Heart right ventricle (tissue), 16 donors: Measurements from ENCODE around the gene EPS8. TPM values are rescaled to one million over a fixed set of nuclear protein-coding genes. Genes with fewer than 3 reads are reported as not detected.

Experiments
- ATAC-seq, 8 donors: fragments of 200-7000 bp; cut with Tn5 transposase; one replicate each; pipeline ENCODE4 v1.9.1; 2020; ENCODE audit warnings: mild to moderate bottlenecking in 8 of 8, moderate library complexity in 8 of 8, moderate number of reproducible peaks in 1 of 8
- DNase-seq, 2 donors: peaks; one replicate each; pipeline ENCODE4 v3.0.0-alpha.2; 2020
- H3K27ac ChIP-seq, 10 donors: fragments of 200-600 bp; sonication (generic) in 2 of 10; one replicate each; pipeline versions ENCODE4 v1.5.0 to v1.8.0; 2020 to 2022; ENCODE audit warnings: mild to moderate bottlenecking in 3 of 10
- H3K27me3 ChIP-seq, 7 donors: fragments of 200-600 bp; one replicate each; pipeline ENCODE4 v1.8.0; 2021 to 2022; ENCODE audit warnings: mild to moderate bottlenecking in 2 of 7
- H3K36me3 ChIP-seq, 9 donors: fragments of 200-600 bp; sonication (generic) in 1 of 9; one replicate each; pipeline versions ENCODE4 v1.5.0 to v1.8.0; 2020 to 2022; ENCODE audit warnings: mild to moderate bottlenecking in 2 of 9
- H3K4me1 ChIP-seq, 9 donors: fragments of 200-600 bp; sonication (generic) in 1 of 9; one replicate each; pipeline versions ENCODE4 v1.5.0 to v1.8.0; 2020 to 2022; ENCODE audit warnings: mild to moderate bottlenecking in 4 of 9
- H3K4me3 ChIP-seq, 10 donors: fragments of 200-600 bp; sonication (generic) in 2 of 10; one replicate each; pipeline versions ENCODE4 v1.5.0 to v1.8.0; 2020 to 2022; ENCODE audit warnings: mild to moderate bottlenecking in 7 of 10, moderate library complexity in 2 of 10
- H3K9me3 ChIP-seq, 11 donors: fragments of 200-600 bp in 10 of 11; sonication (generic) in 2 of 11; one replicate each; pipeline versions ENCODE4 v1.5.0 to v1.8.0; 2013 to 2022; ENCODE audit warnings: mild to moderate bottlenecking in 2 of 11, control low read depth in 1 of 11, moderate library complexity in 1 of 11
- WGBS, 2 donors: extraction: QIAGEN DNeasy Blood & Tissue Kit; methylation state at CpG; one replicate each; pipeline ENCODE4 v1.1.7; 2013; ENCODE audit warnings: inconsistent platforms in 1 of 2; 5-methylcytosine and 5-hydroxymethylcytosine counted together
- intact Hi-C, 10 donors: fragments of 100-400 bp; cut with DNase I; formaldehyde crosslinking; loops; one replicate each; pipeline versions ENCODE4 v1.11.1 to v1.14.2; 2022
- polyA plus RNA-seq, 2 donors: library from polyadenylated mRNA; stranded (reverse); fragments of 200-250 nt; gene quantifications; one replicate each; pipeline ENCODE4 v1.2.3, GENCODE V29; 2013
- total RNA-seq, 10 donors: library from RNA; stranded (reverse); fragmentation: NEBNext Ultra II Directional in 3 of 10; extraction: Animal tissue kit (Norgen Biotek cat#: 25700) in 3 of 10; gene quantifications; one replicate each; pipeline versions ENCODE4 v1.2.1 to v1.2.4, GENCODE V29; 2021 to 2023
- TF ChIP-seq, protein P1 (sequence below), 9 donors: fragments of 200-600 bp; sonication (generic) in 2 of 9; IDR thresholded peaks; one replicate each; pipeline versions ENCODE4 v1.5.0 to v1.8.0; 2021 to 2022; ENCODE audit warnings: antibody characterized with exemption in 9 of 9, mild to moderate bottlenecking in 5 of 9, moderate library complexity in 1 of 9
- donor health status: Arrhythmogenic right ventricular cardiomyopathy.
- donor health status: ischemic (EF 13 %, LVEDD 7.1; RV severe dilation, severe dysfunction).
- donor health status: healthy with polysubstance abuse.
- donor health status: DM: no; HTN: yes; CAD: no.
- donor health status: DM: no; HTN: no; CAD: no.
- donor health status: ischemic (EF 25% LVEDD 6.9; RV normal size, moderate dysfunction).
- donor health status: ischemic (EF 25% LVEDD 5.7; RV mildly dilated, moderate dysfunction).
- donor health status: healthy.
- donor health status: DM: yes; HTN: yes; CAD: no.
- donor health status: Ischemic cardiomyopathy.
- donor health status: ischemic (EF 35%, LVEDD 5.7; RV mildly dilated, moderate dysfunction).
- donor health status: nonischemic (EF 11% LVEDD 7.7; RV severe dilation, severe dysfunction).
- donor health status: DM: yes; HTN: yes; CAD: no.
- donor health status: PGD.
- donor health status: ischemic (EF 29% LVEDD 5.4; RV normal size, mild dysfunction).
- donor health status: nonischemic (EF 23%, LVEDD 6.1; RV moderate dilation, normal function).

EPS8 gene
- total and polyA plus RNA-seq, 12 donors: 7.7 to 38.6 (median 15.7) TPM

DNA sequence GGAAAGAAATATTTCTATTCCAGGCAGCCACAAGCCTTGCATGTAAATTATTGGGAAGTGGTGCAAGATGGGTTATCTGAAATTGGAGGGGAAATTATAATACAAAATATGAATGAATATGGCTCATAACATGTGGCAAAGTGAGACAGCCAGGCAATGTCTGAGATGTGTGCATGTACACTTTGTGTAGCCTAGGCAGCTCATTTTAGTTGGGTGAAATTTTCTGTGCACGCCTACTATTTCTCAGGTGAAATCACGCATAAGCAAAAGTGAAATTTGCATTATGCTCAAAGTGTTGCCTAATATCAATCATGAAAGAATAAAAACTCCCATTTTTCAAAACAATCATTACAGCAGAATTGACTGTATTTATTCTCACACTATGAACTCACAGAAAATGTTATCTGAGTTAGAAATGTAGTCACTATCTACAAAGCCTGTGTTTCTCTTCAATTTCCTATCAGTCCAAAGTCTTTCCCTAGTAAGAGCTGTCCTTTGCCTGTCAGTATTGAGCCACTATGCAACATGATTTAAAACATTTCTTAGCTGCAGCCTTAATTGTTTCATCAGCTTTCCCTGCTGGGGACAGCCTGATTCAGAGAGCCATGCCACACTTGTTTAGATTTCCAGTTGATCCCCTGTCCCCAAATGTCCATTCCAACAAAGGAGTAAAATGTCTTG lies 80.7 kb downstream of the EPS8 start:
- Histone ChIP-seq H3K9me3 (no peaks in the 10 kb centered on the region), H3K27me3 (no peaks in the 10 kb centered on the region), H3K27ac (no peak overlapping the region), H3K4me1 (peaks cover 0 to 80% (median 27%) of the 10 kb centered on the region in 9 donors), H3K36me3 (no peaks in the 10 kb centered on the region), H3K4me3 (no peak overlapping the region)
- 97 to 100% methylated on average over 2 of the region's 2 CpGs for WGBS, 2 donors
- intact Hi-C loops: no loop called here
- DNase-seq (no peak), ATAC-seq (no peak)
- TF ChIP-seq, protein P1, sequence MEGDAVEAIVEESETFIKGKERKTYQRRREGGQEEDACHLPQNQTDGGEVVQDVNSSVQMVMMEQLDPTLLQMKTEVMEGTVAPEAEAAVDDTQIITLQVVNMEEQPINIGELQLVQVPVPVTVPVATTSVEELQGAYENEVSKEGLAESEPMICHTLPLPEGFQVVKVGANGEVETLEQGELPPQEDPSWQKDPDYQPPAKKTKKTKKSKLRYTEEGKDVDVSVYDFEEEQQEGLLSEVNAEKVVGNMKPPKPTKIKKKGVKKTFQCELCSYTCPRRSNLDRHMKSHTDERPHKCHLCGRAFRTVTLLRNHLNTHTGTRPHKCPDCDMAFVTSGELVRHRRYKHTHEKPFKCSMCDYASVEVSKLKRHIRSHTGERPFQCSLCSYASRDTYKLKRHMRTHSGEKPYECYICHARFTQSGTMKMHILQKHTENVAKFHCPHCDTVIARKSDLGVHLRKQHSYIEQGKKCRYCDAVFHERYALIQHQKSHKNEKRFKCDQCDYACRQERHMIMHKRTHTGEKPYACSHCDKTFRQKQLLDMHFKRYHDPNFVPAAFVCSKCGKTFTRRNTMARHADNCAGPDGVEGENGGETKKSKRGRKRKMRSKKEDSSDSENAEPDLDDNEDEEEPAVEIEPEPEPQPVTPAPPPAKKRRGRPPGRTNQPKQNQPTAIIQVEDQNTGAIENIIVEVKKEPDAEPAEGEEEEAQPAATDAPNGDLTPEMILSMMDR (IDR thresholded peaks at IDR 0.05): no peak

DNA sequence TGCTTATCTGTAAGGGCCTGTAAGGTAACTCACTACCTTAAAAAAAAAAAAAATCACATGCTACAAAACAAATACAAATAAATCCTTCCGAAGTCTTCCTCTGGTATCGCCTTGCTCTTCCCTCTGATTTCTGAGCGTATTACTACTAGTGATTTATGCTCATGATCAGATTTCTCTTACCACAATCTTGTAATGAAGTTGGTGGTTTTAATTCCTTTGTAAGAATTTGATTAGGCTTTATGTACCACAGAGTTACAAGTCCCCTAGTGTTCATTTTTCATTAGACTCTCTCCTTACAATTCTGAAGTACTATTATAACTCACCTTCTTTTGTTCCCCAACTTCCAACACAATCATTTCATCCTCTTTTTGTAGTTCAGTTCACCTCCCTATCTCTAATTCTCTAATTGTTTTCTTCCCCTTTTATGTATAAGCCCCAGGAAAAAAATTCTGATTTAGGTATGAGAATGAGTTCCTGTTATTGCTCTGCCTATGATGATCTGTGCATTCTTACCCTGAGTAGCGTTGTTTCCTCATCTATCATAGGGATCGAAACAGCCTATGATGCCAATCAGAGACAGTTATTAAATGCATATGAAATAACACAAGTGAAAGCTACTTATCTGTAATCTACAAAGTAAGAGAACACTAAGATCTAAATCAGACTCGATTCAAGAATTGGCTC lies 81.5 kb downstream of the EPS8 start:
- TF ChIP-seq, protein P1 (IDR thresholded peaks at IDR 0.05): no peak
- 91 to 94% methylated on average over 6 of the region's 6 CpGs for WGBS, 2 donors
- H3K4me1 ChIP-seq: peaks cover 0 to 81% (median 23%) of the 10 kb centered on the region in 9 donors
- H3K4me3 ChIP-seq: no peak overlapping the region
- DNase-seq (no peak), ATAC-seq (no peak)
- no peaks in the 10 kb centered on the region for H3K9me3 ChIP-seq
- no peaks in the 10 kb centered on the region for H3K36me3 ChIP-seq
- H3K27ac ChIP-seq: no peak overlapping the region
- intact Hi-C loops: no loop called here
- no peaks in the 10 kb centered on the region for H3K27me3 ChIP-seq

DNA sequence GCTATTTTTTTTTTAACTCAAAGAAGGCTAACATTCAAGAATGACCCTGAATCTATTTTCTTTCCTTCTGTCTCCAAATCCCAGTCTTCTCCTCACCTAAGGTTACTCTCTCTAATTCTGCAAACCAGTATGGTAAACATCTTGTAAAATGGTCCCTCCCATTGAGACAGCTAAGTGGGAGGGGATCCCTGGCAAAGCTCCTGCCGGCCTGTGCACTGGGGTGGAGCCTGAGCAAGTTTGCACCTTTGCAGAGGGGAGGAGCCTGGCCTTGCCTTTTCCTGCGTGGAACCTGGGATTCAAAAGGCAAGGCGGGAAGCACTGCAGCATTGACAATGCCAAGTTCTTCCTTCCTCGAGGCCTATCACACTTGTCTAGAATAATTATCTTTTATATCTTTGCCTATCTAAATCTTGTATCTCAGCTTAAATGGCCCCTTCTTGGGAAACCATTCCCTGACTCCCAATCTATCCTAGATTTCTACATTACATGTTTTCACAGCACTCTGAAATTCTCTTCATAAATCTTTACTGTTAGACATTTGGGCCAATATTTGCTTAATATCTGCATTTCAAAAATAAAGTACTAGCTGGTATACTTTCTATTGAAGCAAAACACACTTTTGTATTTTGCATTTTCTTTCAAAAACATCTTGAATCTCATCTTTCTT lies 83.0 kb downstream of the EPS8 start:
- Histone ChIP-seq H3K4me3 (no peak overlapping the region), H3K4me1 (peaks cover 0 to 81% (median 28%) of the 10 kb centered on the region in 9 donors), H3K27me3 (no peaks in the 10 kb centered on the region), H3K27ac (peak overlapping the region in 1 of 10 donors; percentile 26), H3K36me3 (no peaks in the 10 kb centered on the region), H3K9me3 (no peaks in the 10 kb centered on the region)
- WGBS, 2 donors: 76 to 79% methylated on average over 4 of the region's 4 CpGs
- DNase-seq (no peak), ATAC-seq (no peak)
- TF ChIP-seq, protein P1 (IDR thresholded peaks at IDR 0.05): no peak
- intact Hi-C loops: no loop called here

DNA sequence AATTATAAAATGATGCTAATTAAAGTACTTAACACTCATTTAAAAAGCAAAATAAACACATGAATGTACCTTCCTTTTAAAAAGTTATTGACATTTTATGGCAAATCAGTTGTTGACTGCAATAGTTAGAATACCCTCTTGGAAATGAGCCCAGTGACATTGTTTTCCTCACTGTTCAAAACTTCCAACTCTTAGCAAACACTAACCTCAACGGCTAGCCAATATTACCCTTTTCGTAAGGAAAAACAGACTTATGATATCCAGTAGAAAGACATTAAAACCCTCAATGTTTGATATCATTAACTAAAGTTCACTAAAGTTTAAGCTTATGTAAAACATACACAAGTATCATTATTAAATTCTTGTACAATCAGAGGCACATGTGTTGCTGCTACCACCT lies 83.6 kb downstream of the EPS8 start:
- intact Hi-C loops: no loop called here
- TF ChIP-seq, protein P1 (IDR thresholded peaks at IDR 0.05): no peak
- Histone ChIP-seq H3K4me1 (peaks cover 0 to 83% (median 34%) of the 10 kb centered on the region in 9 donors), H3K27me3 (no peaks in the 10 kb centered on the region), H3K27ac (peak overlapping the region in 2 of 10 donors; percentile 26), H3K4me3 (no peak overlapping the region), H3K36me3 (no peaks in the 10 kb centered on the region), H3K9me3 (no peaks in the 10 kb centered on the region)
- no peak for DNase-seq
- 52 to 65% methylated on average over 2 of the region's 2 CpGs for WGBS, 2 donors
- ATAC-seq: no peak
